PFSK-1 (cell line): ENCODE results near the gene PSD.

Experiments used
- POLR2AphosphoS5 ChIP-seq: IDR thresholded peaks from 2 replicates; pipeline ENCODE4 v1.6.1; 2012; ENCODE audit warnings: low read depth, mild to moderate bottlenecking, control low read depth, low read length, moderate library complexity
- TAF1 ChIP-seq: IDR thresholded peaks from 2 replicates; pipeline ENCODE4 v1.6.1; 2012; ENCODE audit warnings: low read length, control low read depth, borderline replicate concordance; ENCODE audit not compliant: insufficient read depth

- TF ChIP-seq POLR2AphosphoS5: no peak
- no peak for TF ChIP-seq TAF1
These were observed at the start of gene PSD for GRCh38 chr10:102418622-102419268.
